ENCODE data around the gene NPAS2. TPM values are rescaled to one million over a fixed set of nuclear protein-coding genes. Genes with fewer than 3 reads are reported as not detected.

The NPAS2 gene
- total RNA-seq, 1 donor from 2014 or later, result 39.4 TPM

- H3K36me3 Mint-ChIP-seq, result no peaks in the 10 kb centered on the region
- Histone ChIP-seq H4K20me1 (ENCODE audit: low read depth) (no peaks in the 10 kb centered on the region), H3K27me3 (no peaks in the 10 kb centered on the region), H3K9ac (no peak overlapping the region), H3F3A (ENCODE audit: low read depth) (no peaks in the 10 kb centered on the region), H3K4me3 (no peak overlapping the region), H3K4me1 (no peaks in the 10 kb centered on the region), H3K79me2 (ENCODE audit: low read depth) (no peaks in the 10 kb centered on the region), H3K27ac (no peak overlapping the region), H3K9me3 (ENCODE audit: low read depth) (no peaks in the 10 kb centered on the region), H3K4me2 (no peak overlapping the region), H3K36me3 (no peaks in the 10 kb centered on the region), H2AFZ (replicated peaks) (no peak overlapping the region)
- peaks cover 7% of the 10 kb centered on the region for H3K27me3 Mint-ChIP-seq (ENCODE audit: insufficient read depth, low read depth)
- H3K4me3 Mint-ChIP-seq, result no peak overlapping the region
- H3K27ac Mint-ChIP-seq, result no peak overlapping the region
- DNase-seq (ENCODE audit: low spot score), result no peak
- H3K4me1 Mint-ChIP-seq, result peaks cover 9% of the 10 kb centered on the region
- no peak for TF ChIP-seq CTCF (IDR thresholded peaks at IDR 0.05)
- TF ChIP-seq EZH2phosphoT487 (IDR thresholded peaks at IDR 0.05), result no peak
- no peak for TF ChIP-seq EZH2 (IDR thresholded peaks at IDR 0.05)
- peaks cover 3% of the 10 kb centered on the region for H3K9me3 Mint-ChIP-seq
Measured at GRCh38 chr2:100898035-100898665, 78.2 kb downstream of the NPAS2 start.

- Histone ChIP-seq H3F3A (ENCODE audit: low read depth) (no peaks in the 10 kb centered on the region), H3K79me2 (ENCODE audit: low read depth) (no peaks in the 10 kb centered on the region), H3K36me3 (no peaks in the 10 kb centered on the region), H3K4me1 (no peaks in the 10 kb centered on the region), H3K4me2 (no peak overlapping the region), H3K9me3 (ENCODE audit: low read depth) (no peaks in the 10 kb centered on the region), H2AFZ (replicated peaks) (no peak overlapping the region), H4K20me1 (ENCODE audit: low read depth) (no peaks in the 10 kb centered on the region), H3K27ac (no peak overlapping the region), H3K9ac (no peak overlapping the region), H3K4me3 (no peak overlapping the region), H3K27me3 (no peaks in the 10 kb centered on the region)
- peaks cover 19% of the 10 kb centered on the region for H3K4me1 Mint-ChIP-seq
- H3K27me3 Mint-ChIP-seq (ENCODE audit: insufficient read depth, low read depth), result peaks cover 7% of the 10 kb centered on the region
- no peaks in the 10 kb centered on the region for H3K36me3 Mint-ChIP-seq
- peaks cover 3% of the 10 kb centered on the region for H3K9me3 Mint-ChIP-seq
- H3K4me3 Mint-ChIP-seq, result no peak overlapping the region
- no peak for DNase-seq (ENCODE audit: low spot score)
- TF ChIP-seq EZH2phosphoT487 (IDR thresholded peaks at IDR 0.05) (no peak), EZH2 (IDR thresholded peaks at IDR 0.05) (no peak), CTCF (IDR thresholded peaks at IDR 0.05) (no peak)
- no peak overlapping the region for H3K27ac Mint-ChIP-seq
Measured at GRCh38 chr2:100900156-100900795, 80.3 kb downstream of the NPAS2 start.

GRCh38 chr2:100902817-100903405, 83.0 kb downstream of the NPAS2 start:
- H3K27ac ChIP-seq, result no peak overlapping the region
- no peaks in the 10 kb centered on the region for H3K9me3 ChIP-seq (ENCODE audit: low read depth)
- Mint-ChIP-seq H3K27me3 (ENCODE audit: insufficient read depth, low read depth) (peaks cover 3% of the 10 kb centered on the region), H3K27ac (no peak overlapping the region), H3K36me3 (no peaks in the 10 kb centered on the region), H3K4me3 (no peak overlapping the region), H3K4me1 (peaks cover 17% of the 10 kb centered on the region), H3K9me3 (peaks cover 3% of the 10 kb centered on the region)
- DNase-seq (ENCODE audit: low spot score), result no peak
- no peak overlapping the region for H2AFZ ChIP-seq (replicated peaks)
- no peaks in the 10 kb centered on the region for H4K20me1 ChIP-seq (ENCODE audit: low read depth)
- no peaks in the 10 kb centered on the region for H3F3A ChIP-seq (ENCODE audit: low read depth)
- TF ChIP-seq CTCF (IDR thresholded peaks at IDR 0.05), result no peak
- TF ChIP-seq EZH2phosphoT487 (IDR thresholded peaks at IDR 0.05), result no peak
- no peak for TF ChIP-seq EZH2 (IDR thresholded peaks at IDR 0.05)
- H3K9ac ChIP-seq, result no peak overlapping the region
- no peaks in the 10 kb centered on the region for H3K4me1 ChIP-seq
- no peaks in the 10 kb centered on the region for H3K27me3 ChIP-seq
- no peak overlapping the region for H3K4me2 ChIP-seq
- H3K4me3 ChIP-seq, result no peak overlapping the region
- H3K79me2 ChIP-seq (ENCODE audit: low read depth), result no peaks in the 10 kb centered on the region
- no peaks in the 10 kb centered on the region for H3K36me3 ChIP-seq
